ENCODE results near the gene SLAMF7.

SLAMF7 gene

DNA sequence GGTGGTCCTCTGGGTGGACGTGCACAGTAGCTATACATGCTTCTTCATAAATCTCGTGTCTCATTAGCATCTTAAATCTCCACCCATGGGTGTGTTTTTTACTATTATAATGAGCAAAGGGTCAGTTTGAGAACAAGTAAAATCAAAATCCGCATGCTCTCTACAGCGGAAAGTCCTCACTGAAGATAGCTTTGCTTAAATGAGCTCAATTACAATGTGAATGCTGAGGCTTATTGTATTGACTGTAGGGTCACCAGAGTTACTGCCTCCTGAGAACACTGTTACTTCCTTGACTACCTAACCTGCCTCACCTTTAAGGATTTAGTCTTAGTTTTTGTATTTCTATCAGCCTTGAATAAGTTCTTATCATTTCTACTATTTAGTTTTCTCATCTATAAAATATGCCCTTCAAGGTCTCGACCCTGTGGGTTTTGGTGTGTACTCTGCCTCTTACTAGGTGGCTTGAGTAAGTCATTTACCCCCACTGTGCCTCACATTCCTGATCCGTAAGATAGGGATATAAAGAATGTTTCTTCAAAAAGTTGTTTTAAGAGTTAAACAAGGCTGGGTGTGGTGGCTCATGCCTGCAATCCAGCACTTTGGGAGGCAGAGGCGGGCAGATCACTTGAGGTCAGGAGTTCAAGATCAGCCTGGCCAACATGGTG is 7.9 kb downstream of the SLAMF7 start:
- Histone ChIP-seq H3K27ac (no peak overlapping the region), H3K9me3 (ENCODE audit: low read depth, low read length) (no peaks in the 10 kb centered on the region), H3K36me3 (ENCODE audit: insufficient read depth, low read length) (no peaks in the 10 kb centered on the region), H3K4me3 (no peak overlapping the region), H3K9ac (ENCODE audit: insufficient read length) (no peak overlapping the region)
- DNase-seq (ENCODE audit: low read depth, low spot score): no peak
- TF ChIP-seq EZH2 (IDR thresholded peaks at IDR 0.05): no peak
- no peak for TF ChIP-seq FOXP2 (optimal IDR thresholded peaks at IDR 0.05; ENCODE audit: control extremely low read depth, extremely low read length, insufficient read depth)
- TF ChIP-seq POLR2AphosphoS5 (IDR thresholded peaks at IDR 0.05; ENCODE audit: borderline replicate concordance, low read depth, low read length): no peak

DNA sequence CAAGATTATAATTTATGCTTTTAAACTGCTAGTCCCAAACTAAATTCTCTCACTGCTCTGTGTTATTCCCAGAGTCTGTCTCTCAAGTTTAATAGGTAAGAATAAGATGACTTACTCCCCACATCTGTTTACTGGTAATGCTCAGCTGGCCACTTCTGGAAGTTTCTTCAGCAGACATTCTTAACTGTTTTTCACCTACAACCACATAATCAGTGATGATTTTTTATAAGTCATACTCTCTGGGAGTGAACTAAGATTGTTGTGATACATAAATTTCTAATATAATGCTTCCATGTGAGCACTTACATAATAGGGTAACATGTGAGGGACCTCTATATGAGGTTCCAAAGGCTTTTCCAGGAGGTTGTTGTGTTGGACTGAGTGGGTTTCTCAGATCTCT is 8.7 kb downstream of the SLAMF7 start:
- no peaks in the 10 kb centered on the region for H3K9me3 ChIP-seq (ENCODE audit: low read depth, low read length)
- no peak overlapping the region for H3K9ac ChIP-seq (ENCODE audit: insufficient read length)
- TF ChIP-seq EZH2 (IDR thresholded peaks at IDR 0.05): no peak
- no peak for TF ChIP-seq POLR2AphosphoS5 (IDR thresholded peaks at IDR 0.05; ENCODE audit: borderline replicate concordance, low read depth, low read length)
- no peak for TF ChIP-seq FOXP2 (optimal IDR thresholded peaks at IDR 0.05; ENCODE audit: control extremely low read depth, extremely low read length, insufficient read depth)
- no peak for DNase-seq (ENCODE audit: low read depth, low spot score)
- H3K4me3 ChIP-seq: no peak overlapping the region
- no peaks in the 10 kb centered on the region for H3K36me3 ChIP-seq (ENCODE audit: insufficient read depth, low read length)
- no peak overlapping the region for H3K27ac ChIP-seq

DNA sequence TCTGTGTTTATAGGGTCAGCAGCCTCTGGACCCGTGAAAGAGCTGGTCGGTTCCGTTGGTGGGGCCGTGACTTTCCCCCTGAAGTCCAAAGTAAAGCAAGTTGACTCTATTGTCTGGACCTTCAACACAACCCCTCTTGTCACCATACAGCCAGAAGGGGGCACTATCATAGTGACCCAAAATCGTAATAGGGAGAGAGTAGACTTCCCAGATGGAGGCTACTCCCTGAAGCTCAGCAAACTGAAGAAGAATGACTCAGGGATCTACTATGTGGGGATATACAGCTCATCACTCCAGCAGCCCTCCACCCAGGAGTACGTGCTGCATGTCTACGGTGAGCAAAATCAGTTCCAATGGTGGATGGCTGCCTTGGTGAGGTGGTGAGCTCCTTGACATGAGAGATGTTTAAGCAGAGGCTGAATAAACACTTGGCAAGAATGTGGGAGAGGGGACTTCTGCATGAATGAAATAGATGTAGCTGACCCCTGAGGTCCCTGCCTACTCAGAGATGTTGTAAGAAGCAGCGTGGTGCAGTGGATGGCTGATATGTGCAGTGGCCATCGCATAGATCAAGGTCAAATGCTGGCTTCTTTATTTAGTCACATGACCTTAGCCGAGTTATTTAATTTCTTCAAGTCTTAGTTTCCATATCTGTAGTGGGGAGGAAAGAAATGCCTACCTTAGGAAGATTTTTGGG is 9.3 kb downstream of the SLAMF7 start:
- Histone ChIP-seq H3K36me3 (ENCODE audit: insufficient read depth, low read length) (no peaks in the 10 kb centered on the region), H3K9ac (ENCODE audit: insufficient read length) (no peak overlapping the region), H3K27ac (no peak overlapping the region), H3K9me3 (ENCODE audit: low read depth, low read length) (no peaks in the 10 kb centered on the region), H3K4me3 (no peak overlapping the region)
- no peak for TF ChIP-seq POLR2AphosphoS5 (IDR thresholded peaks at IDR 0.05; ENCODE audit: borderline replicate concordance, low read depth, low read length)
- no peak for TF ChIP-seq FOXP2 (optimal IDR thresholded peaks at IDR 0.05; ENCODE audit: control extremely low read depth, extremely low read length, insufficient read depth)
- no peak for TF ChIP-seq EZH2 (IDR thresholded peaks at IDR 0.05)
- DNase-seq (ENCODE audit: low read depth, low spot score): no peak

DNA sequence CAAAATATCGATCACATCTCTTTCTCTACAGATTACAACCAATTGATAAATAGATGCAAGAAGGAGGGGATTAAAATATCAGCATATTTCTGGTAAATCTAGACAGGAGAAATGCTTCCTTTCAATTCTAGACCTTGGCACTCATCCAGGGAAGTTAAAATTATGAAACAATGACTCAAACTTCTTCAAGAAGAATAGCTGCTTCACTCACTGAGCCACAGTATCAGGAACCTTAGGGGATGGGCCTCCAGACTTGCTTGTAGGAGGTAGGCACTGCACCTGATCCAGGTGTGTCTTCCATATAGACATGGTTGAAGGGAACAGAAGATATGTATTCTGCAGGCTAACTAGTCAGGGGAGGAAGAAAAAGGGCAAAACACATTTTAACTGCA is 9.8 kb downstream of the SLAMF7 start:
- DNase-seq (ENCODE audit: low read depth, low spot score): no peak
- Histone ChIP-seq H3K36me3 (ENCODE audit: insufficient read depth, low read length) (no peaks in the 10 kb centered on the region), H3K9ac (ENCODE audit: insufficient read length) (no peak overlapping the region), H3K9me3 (ENCODE audit: low read depth, low read length) (no peaks in the 10 kb centered on the region), H3K4me3 (no peak overlapping the region), H3K27ac (no peak overlapping the region)
- TF ChIP-seq FOXP2 (optimal IDR thresholded peaks at IDR 0.05; ENCODE audit: control extremely low read depth, extremely low read length, insufficient read depth) (no peak), EZH2 (IDR thresholded peaks at IDR 0.05) (no peak), POLR2AphosphoS5 (IDR thresholded peaks at IDR 0.05; ENCODE audit: borderline replicate concordance, low read depth, low read length) (no peak)

DNA sequence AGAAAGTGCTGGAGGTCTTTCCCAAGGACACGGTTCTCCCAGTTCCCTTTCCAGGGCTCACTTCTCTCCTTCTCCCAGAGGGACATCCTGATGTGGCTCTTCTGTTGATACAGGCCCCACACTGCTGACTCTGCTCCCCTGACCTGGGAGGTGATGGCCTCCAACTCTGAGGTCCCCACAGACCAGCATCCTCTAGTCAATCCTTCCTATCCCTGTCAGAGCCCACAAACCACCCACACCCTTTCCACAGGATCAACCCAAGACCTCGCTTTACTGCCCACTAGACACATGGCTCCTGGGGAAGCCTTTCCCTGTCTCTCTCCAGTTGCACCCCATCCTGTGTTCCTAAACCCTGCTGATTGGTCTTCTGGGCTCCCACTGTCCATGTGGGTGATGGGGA is 11.6 kb downstream of the SLAMF7 start:
- DNase-seq (ENCODE audit: low read depth, low spot score): no peak
- Histone ChIP-seq H3K9ac (ENCODE audit: insufficient read length) (no peak overlapping the region), H3K27ac (no peak overlapping the region), H3K4me3 (no peak overlapping the region), H3K36me3 (ENCODE audit: insufficient read depth, low read length) (no peaks in the 10 kb centered on the region), H3K9me3 (ENCODE audit: low read depth, low read length) (no peaks in the 10 kb centered on the region)
- TF ChIP-seq FOXP2 (optimal IDR thresholded peaks at IDR 0.05; ENCODE audit: control extremely low read depth, extremely low read length, insufficient read depth) (no peak), EZH2 (IDR thresholded peaks at IDR 0.05) (no peak), POLR2AphosphoS5 (IDR thresholded peaks at IDR 0.05; ENCODE audit: borderline replicate concordance, low read depth, low read length) (no peak)

DNA sequence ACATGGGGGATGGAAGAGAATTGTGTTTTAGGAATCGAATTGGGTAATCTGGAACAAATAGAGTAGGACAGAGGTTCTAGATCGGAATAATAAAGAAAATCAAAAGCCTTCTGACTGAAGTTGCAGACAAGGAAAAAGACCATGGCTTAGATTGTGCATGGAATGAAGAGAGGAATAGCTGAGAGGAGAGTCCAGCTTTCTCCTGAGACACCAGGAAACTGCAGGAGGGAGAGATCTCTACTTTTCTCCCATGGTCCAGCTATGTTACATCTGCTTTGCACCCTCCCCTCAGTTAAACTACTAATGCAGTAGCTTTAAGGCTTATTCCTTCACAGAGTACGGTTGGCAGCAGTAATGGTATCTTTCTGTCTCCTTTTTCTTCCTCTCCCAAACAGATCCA is 13.4 kb downstream of the SLAMF7 start:
- Histone ChIP-seq H3K9me3 (ENCODE audit: low read depth, low read length) (no peaks in the 10 kb centered on the region), H3K9ac (ENCODE audit: insufficient read length) (no peak overlapping the region), H3K27ac (no peak overlapping the region), H3K36me3 (ENCODE audit: insufficient read depth, low read length) (no peaks in the 10 kb centered on the region), H3K4me3 (no peak overlapping the region)
- TF ChIP-seq POLR2AphosphoS5 (IDR thresholded peaks at IDR 0.05; ENCODE audit: borderline replicate concordance, low read depth, low read length) (no peak), FOXP2 (optimal IDR thresholded peaks at IDR 0.05; ENCODE audit: control extremely low read depth, extremely low read length, insufficient read depth) (no peak), EZH2 (IDR thresholded peaks at IDR 0.05) (no peak)
- no peak for DNase-seq (ENCODE audit: low read depth, low spot score)

DNA sequence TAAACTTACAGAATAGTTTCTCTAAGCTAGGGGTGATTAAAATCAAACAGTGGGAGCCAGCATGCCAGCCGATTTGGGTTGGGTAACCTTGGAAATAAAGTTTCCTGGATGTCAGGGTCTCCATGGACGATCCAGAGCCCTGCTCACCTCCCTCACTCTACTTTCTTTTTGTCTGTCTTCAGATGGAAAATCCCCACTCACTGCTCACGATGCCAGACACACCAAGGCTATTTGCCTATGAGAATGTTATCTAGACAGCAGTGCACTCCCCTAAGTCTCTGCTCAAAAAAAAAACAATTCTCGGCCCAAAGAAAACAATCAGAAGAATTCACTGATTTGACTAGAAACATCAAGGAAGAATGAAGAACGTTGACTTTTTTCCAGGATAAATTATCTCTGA is 13.9 kb downstream of the SLAMF7 start:
- H3K27ac ChIP-seq: no peak overlapping the region
- no peaks in the 10 kb centered on the region for H3K36me3 ChIP-seq (ENCODE audit: insufficient read depth, low read length)
- DNase-seq (ENCODE audit: low read depth, low spot score): no peak
- H3K9me3 ChIP-seq (ENCODE audit: low read depth, low read length): no peaks in the 10 kb centered on the region
- no peak overlapping the region for H3K9ac ChIP-seq (ENCODE audit: insufficient read length)
- no peak for TF ChIP-seq FOXP2 (optimal IDR thresholded peaks at IDR 0.05; ENCODE audit: control extremely low read depth, extremely low read length, insufficient read depth)
- TF ChIP-seq POLR2AphosphoS5 (IDR thresholded peaks at IDR 0.05; ENCODE audit: borderline replicate concordance, low read depth, low read length): no peak
- no peak for TF ChIP-seq EZH2 (IDR thresholded peaks at IDR 0.05)
- no peak overlapping the region for H3K4me3 ChIP-seq

DNA sequence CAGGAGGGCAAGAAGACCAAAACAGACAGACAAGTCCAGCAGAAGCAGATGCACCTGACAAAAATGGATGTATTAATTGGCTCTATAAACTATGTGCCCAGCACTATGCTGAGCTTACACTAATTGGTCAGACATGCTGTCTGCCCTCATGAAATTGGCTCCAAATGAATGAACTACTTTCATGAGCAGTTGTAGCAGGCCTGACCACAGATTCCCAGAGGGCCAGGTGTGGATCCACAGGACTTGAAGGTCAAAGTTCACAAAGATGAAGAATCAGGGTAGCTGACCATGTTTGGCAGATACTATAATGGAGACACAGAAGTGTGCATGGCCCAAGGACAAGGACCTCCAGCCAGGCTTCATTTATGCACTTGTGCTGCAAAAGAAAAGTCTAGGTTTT is 14.5 kb downstream of the SLAMF7 start:
- Histone ChIP-seq H3K36me3 (ENCODE audit: insufficient read depth, low read length) (no peaks in the 10 kb centered on the region), H3K4me3 (no peak overlapping the region), H3K9ac (ENCODE audit: insufficient read length) (no peak overlapping the region), H3K9me3 (ENCODE audit: low read depth, low read length) (no peaks in the 10 kb centered on the region), H3K27ac (no peak overlapping the region)
- no peak for DNase-seq (ENCODE audit: low read depth, low spot score)
- no peak for TF ChIP-seq FOXP2 (optimal IDR thresholded peaks at IDR 0.05; ENCODE audit: control extremely low read depth, extremely low read length, insufficient read depth)
- no peak for TF ChIP-seq EZH2 (IDR thresholded peaks at IDR 0.05)
- TF ChIP-seq POLR2AphosphoS5 (IDR thresholded peaks at IDR 0.05; ENCODE audit: borderline replicate concordance, low read depth, low read length): no peak
